ENCODE measurements around the gene ZBTB34. TPM values are rescaled to one million over a fixed set of nuclear protein-coding genes. Genes with fewer than 3 reads are reported as not detected.

The ZBTB34 gene
- total and polyA plus RNA-seq, 2 of the 4 experiments (the other 2 are of a cell fraction), result 2.7 to 3.1 TPM

Other genes starting within 250 kb of the ZBTB34 start
- not detected in 2 replicates for gene LMX1B, start 246.7 kb upstream of the ZBTB34 start, total RNA-seq (2012; rRNA removed)
- not detected in 2 replicates for gene LMX1B, start 246.7 kb upstream of the ZBTB34 start, polyA plus RNA-seq (2012; rRNA removed)
- gene ZBTB43, start 55.6 kb upstream of the ZBTB34 start, total RNA-seq (2012; rRNA removed), result 12.2 and 15.1 TPM in 2 replicates
- gene ZBTB43, start 55.6 kb upstream of the ZBTB34 start, polyA plus RNA-seq (2012; rRNA removed), result 4.1 and 4.5 TPM in 2 replicates
- 0.90 and 2.5 TPM in 2 replicates for gene RALGPS1, start 54.1 kb downstream of the ZBTB34 start, total RNA-seq (2012; rRNA removed)
- gene RALGPS1, start 54.1 kb downstream of the ZBTB34 start, polyA plus RNA-seq (2012; rRNA removed), result 1.5 and 2.8 TPM in 2 replicates